CD14-positive monocyte (primary cell): ENCODE measurements around the gene FERMT2. TPM values are rescaled to one million over a fixed set of nuclear protein-coding genes. Genes with fewer than 3 reads are reported as not detected.

Experiments used
- DNase-seq, 3 donors: peaks; one replicate each; pipeline ENCODE4 v3.0.0-alpha.2; 2011 to 2022
- H2AFZ ChIP-seq: 2 replicates; pipeline ENCODE4 v1.6.0; 2012; ENCODE audit warnings: mild to moderate bottlenecking, low read depth, low read length, inconsistent platforms; ENCODE audit not compliant: insufficient read depth, poor library complexity, severe bottlenecking
- H3K27ac ChIP-seq, 2 donors: 1 replicate in 1 of 2; 2 replicates in 1 of 2; pipeline ENCODE4 v1.5.1; 2012 to 2013; ENCODE audit warnings: low read length in 2 of 2, control low read depth in 1 of 2, inconsistent platforms in 1 of 2, low read depth in 1 of 2, mild to moderate bottlenecking in 1 of 2
- H3K27me3 ChIP-seq, 2 donors: one replicate each; pipeline versions ENCODE4 v1.6.0 to v1.6.1; 2011 to 2013; ENCODE audit warnings: low read length in 2 of 2; ENCODE audit not compliant: control insufficient read depth in 2 of 2, insufficient read depth in 2 of 2
- H3K36me3 ChIP-seq, 2 donors: replicated peaks in 1 of 2; 1 replicate in 1 of 2; 2 replicates in 1 of 2; pipeline versions ENCODE4 v1.5.1 to v1.6.1; 2012 to 2013; ENCODE audit warnings: low read length in 2 of 2, control low read depth in 1 of 2, inconsistent platforms in 1 of 2, mild to moderate bottlenecking in 1 of 2; ENCODE audit not compliant: insufficient read depth in 2 of 2, control insufficient read depth in 1 of 2
- H3K4me1 ChIP-seq, 2 donors: 1 replicate in 1 of 2; 2 replicates in 1 of 2; pipeline versions ENCODE4 v1.5.1 to v1.6.1; 2012 to 2013; ENCODE audit warnings: low read length in 2 of 2, control low read depth in 1 of 2, inconsistent platforms in 1 of 2, mild to moderate bottlenecking in 1 of 2, moderate library complexity in 1 of 2; ENCODE audit not compliant: insufficient read depth in 2 of 2, control insufficient read depth in 1 of 2
- H3K4me2 ChIP-seq: replicated peaks from 2 replicates; pipeline ENCODE3; 2012; ENCODE audit warnings: low read length, moderate library complexity, mild to moderate bottlenecking; ENCODE audit not compliant: poor library complexity, severe bottlenecking; ENCODE audit errors: extremely low read depth
- H3K4me3 ChIP-seq, 3 experiments: fragments of 200-600 bp in 1 of 3; sonication (generic) in 1 of 3; replicated peaks in 1 of 3; 1 replicate in 2 of 3; 2 replicates in 1 of 3; pipeline ENCODE4 v1.5.1; 2011 to 2013; ENCODE audit warnings: low read length in 3 of 3, mild to moderate bottlenecking in 3 of 3, control low read depth in 2 of 3, low read depth in 2 of 3, inconsistent platforms in 1 of 3, moderate library complexity in 1 of 3
- H3K79me2 ChIP-seq: 2 replicates; pipeline ENCODE4 v1.6.0; 2012; ENCODE audit warnings: mild to moderate bottlenecking, control low read depth, inconsistent platforms, low read length, moderate library complexity; ENCODE audit not compliant: insufficient read depth
- H3K9ac ChIP-seq: 2 replicates; pipeline ENCODE4 v1.6.0; 2017; ENCODE audit warnings: low read length, mild to moderate bottlenecking; ENCODE audit not compliant: insufficient read depth, poor library complexity, severe bottlenecking
- H3K9me3 ChIP-seq, 2 donors: replicated peaks in 1 of 2; 1 replicate in 1 of 2; 2 replicates in 1 of 2; pipeline versions ENCODE4 v1.5.1 to v1.6.1; 2012 to 2013; ENCODE audit warnings: low read length in 2 of 2, control low read depth in 1 of 2; ENCODE audit not compliant: control insufficient read depth in 1 of 2, insufficient read depth in 1 of 2
- H4K20me1 ChIP-seq: 2 replicates; pipeline ENCODE4 v1.6.0; 2012; ENCODE audit warnings: mild to moderate bottlenecking, low read length, control low read depth, moderate library complexity; ENCODE audit not compliant: insufficient read depth
- H3K27ac Mint-ChIP-seq, 7 donors: one replicate each; pipeline ENCODE4 v1.8.0; 2020; ENCODE audit warnings: mild to moderate bottlenecking in 7 of 7, mixed read lengths in 7 of 7, moderate library complexity in 6 of 7, inconsistent platforms in 2 of 7
- H3K27me3 Mint-ChIP-seq, 3 donors: one replicate each; pipeline ENCODE4 v1.8.0; 2021 to 2022; ENCODE audit warnings: low read depth in 3 of 3, mild to moderate bottlenecking in 3 of 3, mixed read lengths in 3 of 3, moderate library complexity in 3 of 3, inconsistent platforms in 1 of 3
- H3K36me3 Mint-ChIP-seq, 2 donors: one replicate each; pipeline ENCODE4 v1.8.0; 2020; ENCODE audit warnings: mixed read lengths in 2 of 2, inconsistent platforms in 1 of 2, mild to moderate bottlenecking in 1 of 2
- H3K4me1 Mint-ChIP-seq: one replicate; pipeline ENCODE4 v1.8.0; 2020; ENCODE audit warnings: mild to moderate bottlenecking, mixed read lengths
- H3K4me3 Mint-ChIP-seq, 2 donors: one replicate each; pipeline ENCODE4 v1.8.0; 2020; ENCODE audit warnings: mild to moderate bottlenecking in 2 of 2, mixed read lengths in 2 of 2, moderate library complexity in 1 of 2
- H3K9me3 Mint-ChIP-seq, 7 donors: one replicate each; pipeline ENCODE4 v1.8.0; 2020 to 2022; ENCODE audit warnings: mixed read lengths in 7 of 7, mild to moderate bottlenecking in 6 of 7, moderate library complexity in 6 of 7, inconsistent platforms in 2 of 7
- CTCF ChIP-seq: fragments of 200-600 bp; IDR thresholded peaks from one replicate; pipeline ENCODE4 v1.8.0; 2022; ENCODE audit warnings: antibody characterized with exemption, mild to moderate bottlenecking
- WGBS: methylation state at CpG from one replicate; pipeline ENCODE4 v1.1.5; 2013; ENCODE audit warnings: missing lambda C conversion rate; ENCODE audit not compliant: insufficient coverage; 5-methylcytosine and 5-hydroxymethylcytosine counted together
- intact Hi-C, 2 donors: fragments of 100-400 bp; cut with micrococcal nuclease; formaldehyde crosslinking; loops; one replicate each; pipeline versions ENCODE4 v1.15.0 to v1.15.1; 2023
- polyA plus RNA-seq, 3 donors: library from polyadenylated mRNA; depleted of rRNA in 1 of 3; unstranded in 2 of 3; stranded (reverse) in 1 of 3; fragments of 300-500 nt in 2 of 3; fragments of >200 nt in 1 of 3; fragmentation: Illumina TruSeq in 2 of 3; gene quantifications; 1 replicate in 2 of 3; 2 replicates in 1 of 3; pipeline ENCODE4 v1.2.3, GENCODE V29; 2012 to 2021

Gene FERMT2
- polyA plus RNA-seq, 3 donors = not detected

GRCh38 chr14:52837451-52837850 is 113.4 kb downstream of the FERMT2 start:
- H3K4me3 Mint-ChIP-seq = no peak overlapping the region
- H3K36me3 Mint-ChIP-seq = no peaks in the 10 kb centered on the region
- Histone ChIP-seq H4K20me1 (no peaks in the 10 kb centered on the region), H3K4me2 (no peak overlapping the region), H3K79me2 (no peaks in the 10 kb centered on the region), H3K9ac (no peak overlapping the region), H3K4me3 (no peak overlapping the region), H2AFZ (no peak overlapping the region), H3K27ac (no peak overlapping the region), H3K27me3 (no peaks in the 10 kb centered on the region), H3K36me3 (no peaks in the 10 kb centered on the region), H3K4me1 (no peaks in the 10 kb centered on the region), H3K9me3 (no peaks in the 10 kb centered on the region)
- H3K27me3 Mint-ChIP-seq = peaks cover 0 to 3% (median 0%) of the 10 kb centered on the region in 3 donors
- DNase-seq = no peak
- peaks cover 2 to 7% (median 4%) of the 10 kb centered on the region in 7 donors for H3K9me3 Mint-ChIP-seq
- WGBS = 89% methylated on average over 7 of the region's 7 CpGs
- H3K4me1 Mint-ChIP-seq = no peaks in the 10 kb centered on the region
- intact Hi-C loops = no loop called here
- H3K27ac Mint-ChIP-seq = no peak overlapping the region
- no peak for TF ChIP-seq CTCF

- Mint-ChIP-seq H3K4me3 (no peak overlapping the region), H3K36me3 (no peaks in the 10 kb centered on the region), H3K4me1 (no peaks in the 10 kb centered on the region), H3K9me3 (peaks cover 2 to 7% (median 4%) of the 10 kb centered on the region in 7 donors), H3K27ac (no peak overlapping the region), H3K27me3 (peaks cover 0 to 3% (median 2%) of the 10 kb centered on the region in 3 donors)
- DNase-seq = no peak
- no peaks in the 10 kb centered on the region for H3K27me3 ChIP-seq
- no peaks in the 10 kb centered on the region for H3K79me2 ChIP-seq
- no peak overlapping the region for H3K9ac ChIP-seq
- 98% methylated on average over 8 of the region's 9 CpGs for WGBS
- H3K4me1 ChIP-seq = no peaks in the 10 kb centered on the region
- no peak overlapping the region for H3K27ac ChIP-seq
- H3K9me3 ChIP-seq = no peaks in the 10 kb centered on the region
- TF ChIP-seq CTCF = no peak
- no peaks in the 10 kb centered on the region for H3K36me3 ChIP-seq
- no peak overlapping the region for H2AFZ ChIP-seq
- no peak overlapping the region for H3K4me3 ChIP-seq
- no peaks in the 10 kb centered on the region for H4K20me1 ChIP-seq
- no peak overlapping the region for H3K4me2 ChIP-seq
- intact Hi-C loops = no loop called here
Observed at GRCh38 chr14:52836063-52836462, 114.8 kb downstream of the FERMT2 start.
